T-helper 1 cell treated with Interleukin-12 subunit alpha and Interleukin-12 subunit beta and Interleukin-4 antibody, amounts not matched to agents 30 μg/mL and 1 μg/mL, for 36 hours (primary cell): ENCODE measurements around the gene PRICKLE4.

ENCODE experiments used
- H3K27ac Mint-ChIP-seq: one replicate; pipeline ENCODE4 v1.8.0; 2021; ENCODE audit warnings: mild to moderate bottlenecking, mixed read lengths
- H3K27me3 Mint-ChIP-seq: one replicate; pipeline ENCODE4 v1.8.0; 2021; ENCODE audit warnings: low read depth, mixed read lengths
- H3K36me3 Mint-ChIP-seq: one replicate; pipeline ENCODE4 v1.8.0; 2021; ENCODE audit warnings: low read depth, mixed read lengths
- H3K4me1 Mint-ChIP-seq: one replicate; pipeline ENCODE4 v1.8.0; 2021; ENCODE audit warnings: low read depth, mixed read lengths
- H3K4me3 Mint-ChIP-seq: one replicate; pipeline ENCODE4 v1.8.0; 2021; ENCODE audit warnings: mild to moderate bottlenecking, moderate library complexity, mixed read lengths
- H3K9me3 Mint-ChIP-seq: one replicate; pipeline ENCODE4 v1.8.0; 2021; ENCODE audit warnings: mixed read lengths

PRICKLE4 gene

GRCh38 chr6:41821266-41821665 lies 40.7 kb downstream of the PRICKLE4 start:
- H3K27ac Mint-ChIP-seq = no peak overlapping the region
- no peaks in the 10 kb centered on the region for H3K36me3 Mint-ChIP-seq
- H3K4me3 Mint-ChIP-seq = no peak overlapping the region
- no peaks in the 10 kb centered on the region for H3K9me3 Mint-ChIP-seq
- no peaks in the 10 kb centered on the region for H3K27me3 Mint-ChIP-seq
- peaks cover under 1% of the 10 kb centered on the region for H3K4me1 Mint-ChIP-seq

- Mint-ChIP-seq H3K27ac (no peak overlapping the region), H3K36me3 (no peaks in the 10 kb centered on the region), H3K27me3 (no peaks in the 10 kb centered on the region), H3K4me1 (no peaks in the 10 kb centered on the region), H3K9me3 (no peaks in the 10 kb centered on the region), H3K4me3 (no peak overlapping the region)
Measured at GRCh38 chr6:41822021-41822420, 41.4 kb downstream of the PRICKLE4 start.

- no peaks in the 10 kb centered on the region for H3K9me3 Mint-ChIP-seq
- H3K27me3 Mint-ChIP-seq = no peaks in the 10 kb centered on the region
- H3K36me3 Mint-ChIP-seq = no peaks in the 10 kb centered on the region
- H3K27ac Mint-ChIP-seq = no peak overlapping the region
- no peaks in the 10 kb centered on the region for H3K4me1 Mint-ChIP-seq
- H3K4me3 Mint-ChIP-seq = no peak overlapping the region
Measured at GRCh38 chr6:41823178-41823577, 42.6 kb downstream of the PRICKLE4 start.

GRCh38 chr6:41824571-41825569 lies 44.3 kb downstream of the PRICKLE4 start:
- no peak overlapping the region for H3K27ac Mint-ChIP-seq
- no peaks in the 10 kb centered on the region for H3K9me3 Mint-ChIP-seq
- no peaks in the 10 kb centered on the region for H3K4me1 Mint-ChIP-seq
- H3K4me3 Mint-ChIP-seq = no peak overlapping the region
- H3K36me3 Mint-ChIP-seq = no peaks in the 10 kb centered on the region
- H3K27me3 Mint-ChIP-seq = no peaks in the 10 kb centered on the region

- H3K4me1 Mint-ChIP-seq = no peaks in the 10 kb centered on the region
- H3K4me3 Mint-ChIP-seq = no peak overlapping the region
- H3K27ac Mint-ChIP-seq = no peak overlapping the region
- no peaks in the 10 kb centered on the region for H3K9me3 Mint-ChIP-seq
- no peaks in the 10 kb centered on the region for H3K36me3 Mint-ChIP-seq
- H3K27me3 Mint-ChIP-seq = no peaks in the 10 kb centered on the region
Measured at GRCh38 chr6:41826343-41827022, 45.9 kb downstream of the PRICKLE4 start.

- Mint-ChIP-seq H3K27me3 (no peaks in the 10 kb centered on the region), H3K36me3 (peaks cover 3% of the 10 kb centered on the region), H3K9me3 (no peaks in the 10 kb centered on the region), H3K4me3 (no peak overlapping the region), H3K27ac (no peak overlapping the region), H3K4me1 (peaks cover 4% of the 10 kb centered on the region)
Measured at GRCh38 chr6:41832263-41832662, 51.7 kb downstream of the PRICKLE4 start.

GRCh38 chr6:41836022-41836659 lies 55.6 kb downstream of the PRICKLE4 start:
- Mint-ChIP-seq H3K4me3 (no peak overlapping the region), H3K27me3 (no peaks in the 10 kb centered on the region), H3K4me1 (peaks cover 4% of the 10 kb centered on the region), H3K27ac (no peak overlapping the region), H3K36me3 (peaks cover 3% of the 10 kb centered on the region), H3K9me3 (no peaks in the 10 kb centered on the region)

- H3K27ac Mint-ChIP-seq = no peak overlapping the region
- peaks cover 4% of the 10 kb centered on the region for H3K4me1 Mint-ChIP-seq
- peaks cover 3% of the 10 kb centered on the region for H3K36me3 Mint-ChIP-seq
- no peak overlapping the region for H3K4me3 Mint-ChIP-seq
- no peaks in the 10 kb centered on the region for H3K9me3 Mint-ChIP-seq
- H3K27me3 Mint-ChIP-seq = no peaks in the 10 kb centered on the region
Measured at GRCh38 chr6:41836660-41837052, 56.1 kb downstream of the PRICKLE4 start.
